ENCODE measurements around the gene SYT11.
A peak's percentile ranks its signal among the peaks of the same experiment; 100 is the strongest.
"Not testable (repeated sequence)": the region's sequence is repeated elsewhere in the genome, so short reads cannot be mapped to it uniquely, and the experiment has no call there.

SYT11 gene, protein sequence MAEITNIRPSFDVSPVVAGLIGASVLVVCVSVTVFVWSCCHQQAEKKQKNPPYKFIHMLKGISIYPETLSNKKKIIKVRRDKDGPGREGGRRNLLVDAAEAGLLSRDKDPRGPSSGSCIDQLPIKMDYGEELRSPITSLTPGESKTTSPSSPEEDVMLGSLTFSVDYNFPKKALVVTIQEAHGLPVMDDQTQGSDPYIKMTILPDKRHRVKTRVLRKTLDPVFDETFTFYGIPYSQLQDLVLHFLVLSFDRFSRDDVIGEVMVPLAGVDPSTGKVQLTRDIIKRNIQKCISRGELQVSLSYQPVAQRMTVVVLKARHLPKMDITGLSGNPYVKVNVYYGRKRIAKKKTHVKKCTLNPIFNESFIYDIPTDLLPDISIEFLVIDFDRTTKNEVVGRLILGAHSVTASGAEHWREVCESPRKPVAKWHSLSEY

DNA sequence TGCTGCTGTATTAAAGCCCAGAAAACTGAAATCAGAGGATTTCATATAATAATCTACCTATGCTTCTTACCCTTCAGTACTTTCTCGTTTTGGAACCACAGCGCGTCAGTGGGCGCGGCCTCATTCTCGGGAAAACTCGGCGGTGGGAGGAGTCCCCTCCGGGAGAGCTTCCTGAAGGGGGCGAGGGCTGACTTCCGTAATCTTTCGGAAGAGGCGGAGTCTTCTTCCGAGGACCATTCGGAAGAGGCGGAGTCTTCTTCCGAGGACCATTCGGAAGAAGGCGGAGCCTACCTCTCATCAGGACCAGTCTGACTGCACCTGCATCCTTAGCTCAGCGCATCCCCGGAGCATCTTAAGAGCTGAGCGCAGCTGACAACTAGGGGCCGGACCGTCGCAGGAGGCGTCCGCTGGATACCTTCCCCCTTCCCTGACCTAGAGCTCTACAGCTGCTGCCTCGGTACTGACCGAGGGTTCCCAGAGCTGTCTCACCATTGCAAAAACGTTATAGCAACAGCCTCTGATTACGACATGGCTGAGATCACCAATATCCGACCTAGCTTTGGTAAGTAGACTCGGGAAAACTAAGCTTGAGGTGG, at the start of gene SYT11:
Gene SYT11, plus strand, starts transcription at position 334 of the 596 bp plus-strand sequence. Its CDS starts 195 bp downstream, at position 529.
- no peaks in the 10 kb centered on the region for H3K36me3 ChIP-seq (ENCODE audit: control insufficient read depth, insufficient read depth, low read length)
- peak within 1 kb of the TSS; percentile 83 for H3K4me3 ChIP-seq (ENCODE audit: low read depth, low read length)
- peaks cover 7% of the 10 kb centered on the region for H3K4me1 ChIP-seq (ENCODE audit: control insufficient read depth, insufficient read depth, low read length)
- H3K9me3 ChIP-seq (ENCODE audit: control insufficient read depth, insufficient read depth, low read length), result no peaks in the 10 kb centered on the region
- no peaks in the 10 kb centered on the region for H3K27me3 ChIP-seq (ENCODE audit: control insufficient read depth, insufficient read depth, low read length)
- H3K9ac ChIP-seq (ENCODE audit: low read depth, low read length), result peak within 1 kb of the TSS; percentile 55

DNA sequence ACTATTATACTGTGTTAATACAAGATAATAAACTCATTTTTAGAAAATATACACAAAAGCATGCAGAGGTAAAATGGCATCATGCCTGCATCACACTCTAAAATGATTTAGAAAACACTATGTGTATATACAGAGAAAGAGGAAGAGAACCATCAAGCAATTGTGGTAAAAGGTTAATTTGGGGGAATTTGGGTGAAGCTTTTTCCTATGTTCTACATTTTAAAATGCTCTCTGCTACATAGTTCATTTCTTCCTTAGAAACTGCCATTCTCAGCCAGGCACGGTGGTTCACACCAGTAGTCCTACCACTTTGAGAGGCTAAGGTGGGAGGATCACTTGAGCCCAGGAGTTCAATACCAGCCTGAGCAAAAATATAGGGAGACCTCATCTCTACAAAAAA, 46.5 kb upstream of the SYT11 start:
- H3K9me3 ChIP-seq (ENCODE audit: control insufficient read depth, insufficient read depth, low read length), result no peaks in the 10 kb centered on the region
- no peak overlapping the region for H3K9ac ChIP-seq (ENCODE audit: low read depth, low read length)
- no peaks in the 10 kb centered on the region for H3K27me3 ChIP-seq (ENCODE audit: control insufficient read depth, insufficient read depth, low read length)
- peaks cover 16% of the 10 kb centered on the region for H3K36me3 ChIP-seq (ENCODE audit: control insufficient read depth, insufficient read depth, low read length)
- no peaks in the 10 kb centered on the region for H3K4me1 ChIP-seq (ENCODE audit: control insufficient read depth, insufficient read depth, low read length)
- no peak overlapping the region for H3K4me3 ChIP-seq (ENCODE audit: low read depth, low read length)

DNA sequence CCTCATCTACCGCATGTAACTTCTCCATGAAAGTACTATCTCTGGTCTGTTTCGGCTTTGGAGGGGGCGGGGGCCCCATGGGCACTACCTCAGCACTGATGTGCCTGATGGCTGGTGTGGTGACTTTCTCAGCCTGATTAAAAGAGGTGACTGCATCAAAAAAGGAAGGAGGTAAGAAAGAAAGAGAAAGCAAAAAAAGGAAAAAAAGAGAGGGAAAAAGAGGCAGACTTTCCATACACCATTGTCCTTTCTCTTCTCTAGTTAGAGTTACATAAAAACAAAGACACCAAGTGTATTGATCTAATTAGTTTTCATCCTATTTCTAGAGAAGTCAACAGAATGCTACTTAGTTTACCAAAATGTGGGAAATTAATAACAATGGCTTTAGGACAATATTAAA, 45.7 kb upstream of the SYT11 start:
- H3K9me3 ChIP-seq (ENCODE audit: control insufficient read depth, insufficient read depth, low read length), result no peaks in the 10 kb centered on the region
- no peak overlapping the region for H3K4me3 ChIP-seq (ENCODE audit: low read depth, low read length)
- H3K4me1 ChIP-seq (ENCODE audit: control insufficient read depth, insufficient read depth, low read length), result no peaks in the 10 kb centered on the region
- H3K36me3 ChIP-seq (ENCODE audit: control insufficient read depth, insufficient read depth, low read length), result peaks cover 14% of the 10 kb centered on the region
- no peak overlapping the region for H3K9ac ChIP-seq (ENCODE audit: low read depth, low read length)
- no peaks in the 10 kb centered on the region for H3K27me3 ChIP-seq (ENCODE audit: control insufficient read depth, insufficient read depth, low read length)

DNA sequence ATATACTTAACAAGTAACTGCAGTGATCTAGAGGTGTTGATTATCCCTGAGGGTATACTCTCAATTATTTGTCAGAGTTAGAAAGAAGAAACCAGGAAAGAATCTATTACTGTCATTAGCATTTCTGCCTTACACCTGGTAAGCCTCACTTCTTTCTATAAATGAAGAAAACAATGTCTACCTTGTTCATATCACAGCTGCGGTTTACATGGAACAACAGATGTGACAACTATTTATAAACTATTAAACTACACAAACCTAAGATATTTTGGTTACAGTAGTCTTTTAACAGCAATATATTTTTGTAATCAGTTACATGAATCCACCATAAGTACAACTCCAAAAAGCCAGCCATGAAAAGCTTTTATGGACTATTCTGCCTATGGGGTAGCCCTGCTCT, 43.0 kb upstream of the SYT11 start:
- Histone ChIP-seq H3K4me1 (ENCODE audit: control insufficient read depth, insufficient read depth, low read length) (no peaks in the 10 kb centered on the region), H3K4me3 (ENCODE audit: low read depth, low read length) (no peak overlapping the region), H3K27me3 (ENCODE audit: control insufficient read depth, insufficient read depth, low read length) (no peaks in the 10 kb centered on the region), H3K9ac (ENCODE audit: low read depth, low read length) (no peak overlapping the region), H3K36me3 (ENCODE audit: control insufficient read depth, insufficient read depth, low read length) (peaks cover 13% of the 10 kb centered on the region), H3K9me3 (ENCODE audit: control insufficient read depth, insufficient read depth, low read length) (no peaks in the 10 kb centered on the region)

DNA sequence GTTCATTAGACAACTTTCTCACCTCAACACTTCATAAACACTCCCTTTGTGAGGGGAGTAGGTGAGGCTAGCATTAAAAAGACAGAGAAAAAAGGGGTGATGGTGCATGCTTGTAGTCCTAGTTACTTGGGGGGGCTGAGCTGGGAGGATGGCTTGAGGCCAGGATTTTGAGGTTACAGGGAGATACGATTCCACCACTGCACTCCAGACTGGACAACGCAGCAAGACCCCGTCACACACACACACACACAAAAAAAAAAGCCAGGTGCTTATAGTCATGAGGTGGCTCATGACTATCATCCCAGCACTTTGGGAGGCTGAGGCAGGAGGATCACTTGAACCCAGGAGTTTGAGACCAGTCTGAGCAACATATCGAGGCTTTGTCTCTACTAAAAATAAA, 31.9 kb upstream of the SYT11 start:
- Histone ChIP-seq H3K27me3 (ENCODE audit: control insufficient read depth, insufficient read depth, low read length) (no peaks in the 10 kb centered on the region), H3K9me3 (ENCODE audit: control insufficient read depth, insufficient read depth, low read length) (no peaks in the 10 kb centered on the region), H3K4me1 (ENCODE audit: control insufficient read depth, insufficient read depth, low read length) (no peaks in the 10 kb centered on the region), H3K36me3 (ENCODE audit: control insufficient read depth, insufficient read depth, low read length) (no peaks in the 10 kb centered on the region), H3K4me3 (ENCODE audit: low read depth, low read length) (no peak overlapping the region), H3K9ac (ENCODE audit: low read depth, low read length) (no peak overlapping the region)

DNA sequence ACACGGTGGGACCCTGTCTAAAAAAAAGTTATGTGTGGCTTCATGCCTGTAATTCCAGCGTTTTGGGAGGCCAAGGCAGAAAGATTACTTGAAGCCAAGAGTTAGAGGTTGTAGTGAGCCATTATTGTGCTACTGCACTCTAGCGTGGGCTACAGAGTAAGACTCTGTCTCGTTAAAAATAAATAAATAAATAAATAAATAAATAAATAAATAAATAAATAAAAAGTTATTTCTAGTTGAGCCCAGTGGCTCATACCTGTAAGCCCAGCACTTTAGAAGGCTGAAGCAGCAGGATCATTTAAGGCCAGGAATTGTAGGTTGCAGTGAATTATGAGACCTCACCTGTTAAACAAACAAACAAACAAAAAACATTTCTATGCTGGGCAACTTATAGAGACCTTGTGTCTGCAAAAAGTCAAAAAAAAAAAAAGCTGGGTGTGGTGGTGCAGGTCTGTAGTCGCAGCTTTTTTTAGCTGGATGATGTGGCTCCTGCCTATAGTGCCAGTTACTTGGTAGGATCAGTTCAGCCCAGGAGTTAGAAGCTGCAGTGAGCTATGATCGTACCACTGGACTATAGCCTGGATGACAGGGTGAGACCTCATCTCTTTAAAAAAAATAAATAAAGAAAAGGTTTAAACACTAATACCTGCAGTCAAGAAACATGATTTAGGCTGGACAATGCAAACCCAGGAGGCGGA, 27.9 kb upstream of the SYT11 start:
- Histone ChIP-seq H3K9ac (ENCODE audit: low read depth, low read length) (no peak overlapping the region), H3K36me3 (ENCODE audit: control insufficient read depth, insufficient read depth, low read length) (no peaks in the 10 kb centered on the region), H3K27me3 (ENCODE audit: control insufficient read depth, insufficient read depth, low read length) (no peaks in the 10 kb centered on the region), H3K4me1 (ENCODE audit: control insufficient read depth, insufficient read depth, low read length) (peaks cover 2% of the 10 kb centered on the region), H3K4me3 (ENCODE audit: low read depth, low read length) (no peak overlapping the region), H3K9me3 (ENCODE audit: control insufficient read depth, insufficient read depth, low read length) (no peaks in the 10 kb centered on the region)

DNA sequence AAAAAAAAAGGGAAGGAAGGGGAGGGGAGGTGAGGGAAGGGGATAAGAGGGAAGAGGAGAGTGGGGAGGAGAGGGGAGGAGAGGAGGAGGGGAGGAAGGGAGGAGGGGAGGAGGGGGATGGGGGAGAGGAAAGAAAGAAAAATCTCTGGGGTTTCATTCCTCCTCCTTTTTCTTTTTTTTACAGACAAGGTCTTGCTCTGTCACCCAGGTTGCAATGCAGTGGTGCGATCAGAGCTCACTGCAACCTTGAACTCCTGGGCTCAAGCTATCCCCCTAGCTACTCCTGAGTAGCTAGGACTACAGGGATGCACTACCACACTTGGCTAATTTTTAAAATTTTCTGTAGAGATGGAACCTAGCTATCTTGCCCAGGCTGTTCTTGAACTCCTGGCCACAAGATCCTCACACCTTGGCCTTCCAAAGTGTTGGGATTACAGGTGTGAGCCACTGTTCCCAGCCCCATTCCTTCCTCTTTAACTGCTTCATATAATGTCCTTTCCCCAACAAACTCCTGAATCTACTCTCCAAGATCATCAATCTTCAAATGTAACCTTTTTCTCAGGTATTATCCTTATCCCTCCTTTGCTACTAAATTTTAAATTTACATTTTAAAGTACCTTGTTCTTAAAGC, 25.6 kb upstream of the SYT11 start:
- H3K27me3 ChIP-seq (ENCODE audit: control insufficient read depth, insufficient read depth, low read length), result no peaks in the 10 kb centered on the region
- H3K9ac ChIP-seq (ENCODE audit: low read depth, low read length), result no peak overlapping the region
- no peaks in the 10 kb centered on the region for H3K36me3 ChIP-seq (ENCODE audit: control insufficient read depth, insufficient read depth, low read length)
- no peak overlapping the region for H3K4me3 ChIP-seq (ENCODE audit: low read depth, low read length)
- peaks cover 2% of the 10 kb centered on the region for H3K4me1 ChIP-seq (ENCODE audit: control insufficient read depth, insufficient read depth, low read length)
- no peaks in the 10 kb centered on the region for H3K9me3 ChIP-seq (ENCODE audit: control insufficient read depth, insufficient read depth, low read length)

DNA sequence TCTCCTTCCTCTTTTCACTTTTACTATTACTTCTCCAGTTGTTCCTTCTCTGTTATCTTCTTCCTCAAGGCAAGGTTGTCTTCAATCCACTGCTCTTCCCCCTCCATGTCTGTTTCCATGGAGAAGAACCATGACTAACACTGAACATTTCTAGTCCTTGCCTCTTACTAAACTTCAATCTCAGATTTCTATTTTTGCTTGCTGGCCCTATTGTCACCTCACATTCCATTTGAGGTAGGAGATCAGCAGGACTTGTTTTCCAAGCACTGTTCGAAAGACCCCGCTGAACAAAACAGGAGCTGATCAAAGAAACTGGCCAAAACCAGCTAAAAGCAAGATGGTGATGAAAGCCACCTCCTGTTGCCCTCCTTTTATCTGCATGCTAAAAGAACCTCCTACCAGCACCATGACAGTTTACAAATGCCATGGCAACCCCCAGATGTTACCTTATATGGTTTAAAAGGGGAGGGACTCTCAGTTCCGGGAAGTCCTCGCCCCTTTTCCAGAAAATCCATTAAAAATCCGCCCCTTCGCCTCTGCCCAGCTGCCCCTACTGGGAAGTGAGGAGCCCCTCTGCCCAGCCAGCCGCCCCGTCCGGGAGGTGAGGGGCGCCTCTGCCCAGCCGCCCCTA, 25.0 kb upstream of the SYT11 start:
- Histone ChIP-seq H3K9ac (ENCODE audit: low read depth, low read length) (no peak overlapping the region), H3K27me3 (ENCODE audit: control insufficient read depth, insufficient read depth, low read length) (no peaks in the 10 kb centered on the region), H3K36me3 (ENCODE audit: control insufficient read depth, insufficient read depth, low read length) (no peaks in the 10 kb centered on the region), H3K4me3 (ENCODE audit: low read depth, low read length) (no peak overlapping the region), H3K9me3 (ENCODE audit: control insufficient read depth, insufficient read depth, low read length) (no peaks in the 10 kb centered on the region), H3K4me1 (ENCODE audit: control insufficient read depth, insufficient read depth, low read length) (peaks cover 2% of the 10 kb centered on the region)

DNA sequence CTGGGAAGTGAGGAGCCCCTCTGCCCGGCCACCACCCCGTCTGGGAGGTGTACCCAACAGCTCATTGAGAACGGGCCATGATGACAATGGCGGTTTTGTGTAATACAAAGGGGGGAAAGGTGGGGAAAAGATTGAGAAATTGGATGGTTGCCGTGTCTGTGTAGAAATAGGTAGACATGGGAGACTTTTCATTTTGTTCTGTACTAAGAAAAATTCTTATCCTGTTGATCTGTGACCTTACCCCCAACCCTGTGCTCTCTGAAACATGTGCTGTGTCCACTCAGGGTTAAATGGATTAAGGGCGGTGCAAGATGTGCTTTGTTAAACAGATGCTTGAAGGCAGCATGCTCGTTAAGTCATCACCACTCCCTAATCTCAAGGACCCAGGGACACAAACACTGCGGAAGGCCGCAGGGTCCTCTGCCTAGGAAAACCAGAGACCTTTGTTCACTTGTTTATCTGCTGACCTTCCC, 24.4 kb upstream of the SYT11 start:
- H3K4me3 ChIP-seq (ENCODE audit: low read depth, low read length); H3K27me3 ChIP-seq (ENCODE audit: control insufficient read depth, insufficient read depth, low read length); H3K9ac ChIP-seq (ENCODE audit: low read depth, low read length); H3K36me3 ChIP-seq (ENCODE audit: control insufficient read depth, insufficient read depth, low read length); H3K4me1 ChIP-seq (ENCODE audit: control insufficient read depth, insufficient read depth, low read length); H3K9me3 ChIP-seq (ENCODE audit: control insufficient read depth, insufficient read depth, low read length): not testable (repeated sequence)

DNA sequence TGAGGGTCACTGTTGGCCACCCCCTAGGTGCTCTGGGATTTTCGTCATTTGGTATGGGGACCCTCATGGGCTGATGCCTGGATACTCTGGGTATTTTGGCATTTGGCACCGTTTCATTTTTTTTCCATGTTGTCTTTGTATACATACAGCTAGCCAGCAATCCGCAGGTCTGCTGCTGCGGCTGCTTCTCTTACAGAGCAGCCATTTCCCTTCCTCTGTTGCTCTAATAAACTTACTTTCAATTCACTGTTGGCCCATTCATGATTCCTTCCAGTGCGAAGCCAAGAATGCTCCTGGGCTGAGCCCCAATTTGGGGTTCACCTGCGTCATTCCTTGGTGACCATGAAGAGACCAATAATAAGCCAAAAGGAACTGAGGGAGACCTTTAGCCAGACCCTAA, 23.8 kb upstream of the SYT11 start:
- Histone ChIP-seq H3K9ac (ENCODE audit: low read depth, low read length) (no peak overlapping the region), H3K36me3 (ENCODE audit: control insufficient read depth, insufficient read depth, low read length) (no peaks in the 10 kb centered on the region), H3K27me3 (ENCODE audit: control insufficient read depth, insufficient read depth, low read length) (no peaks in the 10 kb centered on the region), H3K9me3 (ENCODE audit: control insufficient read depth, insufficient read depth, low read length) (no peaks in the 10 kb centered on the region), H3K4me3 (ENCODE audit: low read depth, low read length) (no peak overlapping the region), H3K4me1 (ENCODE audit: control insufficient read depth, insufficient read depth, low read length) (peaks cover 2% of the 10 kb centered on the region)

DNA sequence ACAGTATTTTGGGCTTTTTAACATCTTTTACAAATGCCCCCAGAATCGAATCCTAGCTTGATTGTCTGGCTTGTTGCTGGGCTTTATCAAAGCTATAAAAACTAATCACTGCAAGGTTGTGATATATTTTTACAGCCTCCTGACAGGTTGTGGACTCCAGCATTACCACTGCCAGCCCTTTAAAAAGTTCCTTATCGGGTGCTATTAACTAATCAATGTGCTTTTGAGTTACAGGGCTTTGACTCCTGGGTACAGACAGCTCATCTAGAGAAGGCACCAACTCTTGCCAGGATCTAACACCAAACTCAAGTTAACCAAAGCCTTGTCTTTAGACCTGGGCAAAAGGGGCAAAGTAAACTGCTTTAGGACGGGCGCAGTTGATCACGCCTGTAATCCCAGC, 19.0 kb upstream of the SYT11 start:
- Histone ChIP-seq H3K27me3 (ENCODE audit: control insufficient read depth, insufficient read depth, low read length) (no peaks in the 10 kb centered on the region), H3K36me3 (ENCODE audit: control insufficient read depth, insufficient read depth, low read length) (peaks cover 3% of the 10 kb centered on the region), H3K9ac (ENCODE audit: low read depth, low read length) (no peak overlapping the region), H3K4me3 (ENCODE audit: low read depth, low read length) (no peak overlapping the region), H3K9me3 (ENCODE audit: control insufficient read depth, insufficient read depth, low read length) (no peaks in the 10 kb centered on the region), H3K4me1 (ENCODE audit: control insufficient read depth, insufficient read depth, low read length) (no peaks in the 10 kb centered on the region)
